H9 (cell line): Measurements from ENCODE around the gene NR2F2. TPM values are rescaled to one million over a fixed set of nuclear protein-coding genes. Genes with fewer than 3 reads are reported as not detected.

Experiments
- DNase-seq: peaks from one replicate; pipeline ENCODE4 v3.0.0-alpha.2; 2017
- H2AFZ ChIP-seq: one replicate; pipeline ENCODE4 v1.6.1; 2013; ENCODE audit warnings: mild to moderate bottlenecking, low read length, control low read depth, moderate library complexity
- H2AK5ac ChIP-seq: 2 replicates; pipeline ENCODE4 v1.6.1; 2013; ENCODE audit warnings: low read length, control low read depth, mixed read lengths; ENCODE audit not compliant: insufficient read length
- H2BK120ac ChIP-seq: one replicate; pipeline ENCODE4 v1.6.1; 2013; ENCODE audit warnings: low read depth, mild to moderate bottlenecking, low read length, control low read depth, inconsistent platforms; ENCODE audit not compliant: poor library complexity, severe bottlenecking
- H2BK12ac ChIP-seq: 2 replicates; pipeline ENCODE4 v1.6.1; 2013; ENCODE audit warnings: low read length, control low read depth, mixed read lengths, low read depth; ENCODE audit not compliant: insufficient read length
- H2BK15ac ChIP-seq: 2 replicates; pipeline ENCODE4 v1.6.1; 2013; ENCODE audit warnings: low read depth, low read length, control low read depth
- H2BK20ac ChIP-seq: one replicate; pipeline ENCODE4 v1.6.1; 2013; ENCODE audit warnings: low read depth, mild to moderate bottlenecking, low read length, control low read depth, inconsistent platforms; ENCODE audit not compliant: poor library complexity, severe bottlenecking
- H2BK5ac ChIP-seq: 2 replicates; pipeline ENCODE4 v1.6.1; 2013; ENCODE audit warnings: low read length, control low read depth, mixed read lengths; ENCODE audit not compliant: insufficient read length
- H3K14ac ChIP-seq: 2 replicates; pipeline ENCODE4 v1.6.1; 2013; ENCODE audit warnings: low read length, control low read depth; ENCODE audit not compliant: insufficient read depth
- H3K18ac ChIP-seq: 2 replicates; pipeline ENCODE4 v1.6.1; 2013; ENCODE audit warnings: low read depth, mild to moderate bottlenecking, mixed read lengths, low read length, control low read depth; ENCODE audit not compliant: insufficient read length
- H3K23ac ChIP-seq: 2 replicates; pipeline ENCODE4 v1.6.1; 2013; ENCODE audit warnings: low read length, control low read depth, mixed read lengths, low read depth; ENCODE audit not compliant: insufficient read length
- H3K23me2 ChIP-seq: 2 replicates; pipeline ENCODE4 v1.6.1; 2013; ENCODE audit warnings: low read depth, mild to moderate bottlenecking, mixed read lengths, low read length, control low read depth; ENCODE audit not compliant: insufficient read length, poor library complexity, severe bottlenecking
- H3K27ac ChIP-seq: 2 replicates; pipeline ENCODE4 v1.5.1; 2013; ENCODE audit warnings: low read length, control low read depth, mixed read lengths, low read depth; ENCODE audit not compliant: insufficient read length
- H3K27me3 ChIP-seq: 2 replicates; pipeline ENCODE4 v1.6.1; 2013; ENCODE audit warnings: low read length, control low read depth, inconsistent platforms; ENCODE audit not compliant: insufficient read depth
- H3K4ac ChIP-seq: 2 replicates; pipeline ENCODE4 v1.6.1; 2013; ENCODE audit warnings: low read depth, mild to moderate bottlenecking, control low read depth, inconsistent platforms, low read length, moderate library complexity
- H3K4me1 ChIP-seq: 2 replicates; pipeline ENCODE4 v1.6.1; 2013; ENCODE audit warnings: low read length, control low read depth, inconsistent platforms; ENCODE audit not compliant: insufficient read depth
- H3K4me2 ChIP-seq: 2 replicates; pipeline ENCODE4 v1.6.1; 2013; ENCODE audit warnings: low read length, control low read depth, mixed read lengths; ENCODE audit not compliant: insufficient read length, insufficient read depth
- H3K56ac ChIP-seq: 2 replicates; pipeline ENCODE4 v1.6.1; 2013; ENCODE audit warnings: low read depth, mild to moderate bottlenecking, mixed read lengths, low read length, control low read depth; ENCODE audit not compliant: insufficient read length
- H3K79me1 ChIP-seq: 2 replicates; pipeline ENCODE4 v1.6.1; 2013; ENCODE audit warnings: low read depth, mild to moderate bottlenecking, moderate library complexity, low read length, control low read depth, inconsistent platforms; ENCODE audit not compliant: insufficient read depth, poor library complexity, severe bottlenecking
- H3K79me2 ChIP-seq: 2 replicates; pipeline ENCODE4 v1.6.1; 2013; ENCODE audit warnings: low read length, control low read depth, inconsistent platforms; ENCODE audit not compliant: insufficient read depth
- H3K9ac ChIP-seq: 2 replicates; pipeline ENCODE4 v1.6.1; 2013; ENCODE audit warnings: low read length, control low read depth, mixed read lengths; ENCODE audit not compliant: insufficient read length; ENCODE audit errors: extremely low read depth
- H3K9me3 ChIP-seq: one replicate; pipeline ENCODE4 v1.6.1; 2013; ENCODE audit warnings: low read depth, low read length, inconsistent platforms; ENCODE audit not compliant: control insufficient read depth
- H3T11ph ChIP-seq: one replicate; pipeline ENCODE4 v1.6.1; 2013; ENCODE audit warnings: mild to moderate bottlenecking, low read length, control low read depth, inconsistent platforms
- H4K20me1 ChIP-seq: one replicate; pipeline ENCODE4 v1.6.1; 2013; ENCODE audit not compliant: control insufficient read depth, insufficient read length, insufficient read depth
- H4K5ac ChIP-seq: 2 replicates; pipeline ENCODE4 v1.6.1; 2013; ENCODE audit warnings: low read depth, mild to moderate bottlenecking, mixed read lengths, low read length, control low read depth; ENCODE audit not compliant: insufficient read length
- H4K8ac ChIP-seq: replicated peaks from 2 replicates; pipeline ENCODE4 v1.6.1; 2013; ENCODE audit warnings: low read length, control low read depth, mixed read lengths, low read depth; ENCODE audit not compliant: insufficient read length
- H4K91ac ChIP-seq: 2 replicates; pipeline ENCODE4 v1.6.1; 2013; ENCODE audit warnings: low read depth, mild to moderate bottlenecking, moderate library complexity, mixed read lengths, low read length, control low read depth; ENCODE audit not compliant: insufficient read length
- H3K27ac Mint-ChIP-seq, 3 experiments: 2 replicates in 2 of 3; 3 replicates in 1 of 3; pipeline ENCODE4 v1.8.0; 2020 to 2021; ENCODE audit warnings: mixed read lengths in 3 of 3, mild to moderate bottlenecking in 1 of 3, moderate library complexity in 1 of 3
- H3K27me3 Mint-ChIP-seq: 2 replicates; pipeline ENCODE4 v1.8.0; 2021; ENCODE audit warnings: low read depth, mild to moderate bottlenecking, moderate library complexity, mixed read lengths
- H3K36me3 Mint-ChIP-seq, 3 experiments: 2 replicates in 2 of 3; 3 replicates in 1 of 3; pipeline ENCODE4 v1.8.0; 2020 to 2021; ENCODE audit warnings: low read depth in 3 of 3, mixed read lengths in 3 of 3; ENCODE audit not compliant: insufficient read depth in 1 of 3
- H3K4me1 Mint-ChIP-seq, 2 experiments: 2 replicates each; pipeline ENCODE4 v1.8.0; 2020; ENCODE audit warnings: mixed read lengths in 2 of 2
- H3K4me3 Mint-ChIP-seq, 2 experiments: 2 replicates in 1 of 2; 3 replicates in 1 of 2; pipeline ENCODE4 v1.8.0; 2020 to 2021; ENCODE audit warnings: mild to moderate bottlenecking in 2 of 2, mixed read lengths in 2 of 2, moderate library complexity in 1 of 2
- H3K9me3 Mint-ChIP-seq, 2 experiments: 2 replicates in 1 of 2; 3 replicates in 1 of 2; pipeline ENCODE4 v1.8.0; 2020; ENCODE audit warnings: mild to moderate bottlenecking in 2 of 2, mixed read lengths in 2 of 2, moderate library complexity in 1 of 2
- WGBS: extraction: QIAGEN DNeasy Blood & Tissue Kit; methylation state at CpG from one replicate; pipeline ENCODE4 v1.1.7; 2013; ENCODE audit warnings: missing lambda C conversion rate, low lambda C conversion rate, mixed read lengths; ENCODE audit not compliant: insufficient read length; ENCODE audit errors: extremely low coverage; 5-methylcytosine and 5-hydroxymethylcytosine counted together
- total RNA-seq: library from RNA; stranded (reverse); gene quantifications from 2 replicates; pipeline ENCODE4 v1.2.1, GENCODE V29; 2021
- TF ChIP-seq, protein P1 (sequence below): fragments of 200-600 bp; sonication (generic); conservative IDR thresholded peaks from 3 replicates; pipeline ENCODE4 v1.8.0; 2021; ENCODE audit warnings: antibody characterized with exemption, mild to moderate bottlenecking

The NR2F2 gene
- total RNA-seq, 1 experiment from 2014 or later, result 0.24 TPM

GRCh38 chr15:96365781-96366525 lies 35.5 kb downstream of the NR2F2 start:
- Histone ChIP-seq H3K27me3 (peaks cover 99% of the 10 kb centered on the region), H3K9me3 (no peaks in the 10 kb centered on the region), H3K4me2 (no peak overlapping the region), H2AK5ac (no peak overlapping the region), H3K4me1 (0 out of 2 replicates have a peak, but pooled peaks cover 2% of the 10 kb centered on the region), H3K4ac (no peak overlapping the region), H3K18ac (no peak overlapping the region), H2BK12ac (no peak overlapping the region), H2BK20ac (no peak overlapping the region), H2BK15ac (no peak overlapping the region), H4K8ac (no peak overlapping the region), H2AFZ (no peak overlapping the region), H4K5ac (no peak overlapping the region), H3K14ac (no peak overlapping the region), H2BK5ac (no peak overlapping the region), H3T11ph (no peak overlapping the region), H3K79me1 (no peaks in the 10 kb centered on the region), H4K20me1 (no peaks in the 10 kb centered on the region), H3K9ac (no peak overlapping the region), H4K91ac (no peak overlapping the region), H3K23ac (no peak overlapping the region), H3K56ac (no peak overlapping the region), H3K79me2 (no peaks in the 10 kb centered on the region), H3K27ac (no peak overlapping the region), H2BK120ac (no peak overlapping the region), H3K23me2 (peaks cover 3% of the 10 kb centered on the region)
- peaks cover 26 to 76% of the 10 kb centered on the region in 2 experiments for H3K4me1 Mint-ChIP-seq
- TF ChIP-seq, protein P1, sequence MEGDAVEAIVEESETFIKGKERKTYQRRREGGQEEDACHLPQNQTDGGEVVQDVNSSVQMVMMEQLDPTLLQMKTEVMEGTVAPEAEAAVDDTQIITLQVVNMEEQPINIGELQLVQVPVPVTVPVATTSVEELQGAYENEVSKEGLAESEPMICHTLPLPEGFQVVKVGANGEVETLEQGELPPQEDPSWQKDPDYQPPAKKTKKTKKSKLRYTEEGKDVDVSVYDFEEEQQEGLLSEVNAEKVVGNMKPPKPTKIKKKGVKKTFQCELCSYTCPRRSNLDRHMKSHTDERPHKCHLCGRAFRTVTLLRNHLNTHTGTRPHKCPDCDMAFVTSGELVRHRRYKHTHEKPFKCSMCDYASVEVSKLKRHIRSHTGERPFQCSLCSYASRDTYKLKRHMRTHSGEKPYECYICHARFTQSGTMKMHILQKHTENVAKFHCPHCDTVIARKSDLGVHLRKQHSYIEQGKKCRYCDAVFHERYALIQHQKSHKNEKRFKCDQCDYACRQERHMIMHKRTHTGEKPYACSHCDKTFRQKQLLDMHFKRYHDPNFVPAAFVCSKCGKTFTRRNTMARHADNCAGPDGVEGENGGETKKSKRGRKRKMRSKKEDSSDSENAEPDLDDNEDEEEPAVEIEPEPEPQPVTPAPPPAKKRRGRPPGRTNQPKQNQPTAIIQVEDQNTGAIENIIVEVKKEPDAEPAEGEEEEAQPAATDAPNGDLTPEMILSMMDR, result no peak
- peak overlapping the region in 1 of 2 experiments; percentile 55; a peak in 1 of 5 replicates for H3K4me3 Mint-ChIP-seq
- no peak overlapping the region for H3K27ac Mint-ChIP-seq
- DNase-seq, result peak; percentile 64
- no CpG with 5 or more reads among the region's 42 CpGs for WGBS
- H3K27me3 Mint-ChIP-seq, result no peaks in the 10 kb centered on the region
- H3K36me3 Mint-ChIP-seq, result no peaks in the 10 kb centered on the region; a peak in 1 of 7 replicates
- H3K9me3 Mint-ChIP-seq, result peaks cover 2 to 3% of the 10 kb centered on the region in 2 experiments; a peak in 2 of 5 replicates
